ENCODE measurements around the gene SPNS2. TPM values are rescaled to one million over a fixed set of nuclear protein-coding genes. Genes with fewer than 3 reads are reported as not detected.

Gene SPNS2
- total and polyA plus RNA-seq, 2 experiments from 2014 or later: 1.7 to 2.3 TPM

- Mint-ChIP-seq H3K36me3 (ENCODE audit: low read depth) (no peaks in the 10 kb centered on the region), H3K4me3 (no peak overlapping the region), H3K27ac (no peak overlapping the region), H3K9me3 (no peaks in the 10 kb centered on the region), H3K4me1 (peaks cover 18% of the 10 kb centered on the region), H3K27me3 (ENCODE audit: insufficient read depth, low read depth, poor library complexity) (peaks cover 51% of the 10 kb centered on the region)
- no peak overlapping the region for H2AFZ ChIP-seq
- no peak overlapping the region for H3K4me2 ChIP-seq
- no peaks in the 10 kb centered on the region for H3K79me2 ChIP-seq (replicated peaks; ENCODE audit: insufficient read depth)
- no peak overlapping the region for H3K4me3 ChIP-seq
- H3K27ac ChIP-seq (ENCODE audit: low read depth): no peak overlapping the region
- peaks cover 29% of the 10 kb centered on the region for H3K27me3 ChIP-seq (ENCODE audit: insufficient read depth)
- no peaks in the 10 kb centered on the region for H4K20me1 ChIP-seq (replicated peaks; ENCODE audit: insufficient read depth)
- ATAC-seq (no peak), DNase-seq (ENCODE audit: low spot score) (no peak)
- no peaks in the 10 kb centered on the region; the same call in 1 of the 2 replicates for H3F3A ChIP-seq (replicated peaks; ENCODE audit: low read depth)
- no peaks in the 10 kb centered on the region for H3K36me3 ChIP-seq (ENCODE audit: insufficient read depth)
- no peaks in the 10 kb centered on the region for H3K9me2 ChIP-seq (ENCODE audit: insufficient read depth)
- TF ChIP-seq, protein P1, sequence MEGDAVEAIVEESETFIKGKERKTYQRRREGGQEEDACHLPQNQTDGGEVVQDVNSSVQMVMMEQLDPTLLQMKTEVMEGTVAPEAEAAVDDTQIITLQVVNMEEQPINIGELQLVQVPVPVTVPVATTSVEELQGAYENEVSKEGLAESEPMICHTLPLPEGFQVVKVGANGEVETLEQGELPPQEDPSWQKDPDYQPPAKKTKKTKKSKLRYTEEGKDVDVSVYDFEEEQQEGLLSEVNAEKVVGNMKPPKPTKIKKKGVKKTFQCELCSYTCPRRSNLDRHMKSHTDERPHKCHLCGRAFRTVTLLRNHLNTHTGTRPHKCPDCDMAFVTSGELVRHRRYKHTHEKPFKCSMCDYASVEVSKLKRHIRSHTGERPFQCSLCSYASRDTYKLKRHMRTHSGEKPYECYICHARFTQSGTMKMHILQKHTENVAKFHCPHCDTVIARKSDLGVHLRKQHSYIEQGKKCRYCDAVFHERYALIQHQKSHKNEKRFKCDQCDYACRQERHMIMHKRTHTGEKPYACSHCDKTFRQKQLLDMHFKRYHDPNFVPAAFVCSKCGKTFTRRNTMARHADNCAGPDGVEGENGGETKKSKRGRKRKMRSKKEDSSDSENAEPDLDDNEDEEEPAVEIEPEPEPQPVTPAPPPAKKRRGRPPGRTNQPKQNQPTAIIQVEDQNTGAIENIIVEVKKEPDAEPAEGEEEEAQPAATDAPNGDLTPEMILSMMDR (conservative IDR thresholded peaks at IDR 0.05; ENCODE audit: low read depth in 2 of 2): no peak
- H3K4me1 ChIP-seq (ENCODE audit: insufficient read depth): peaks cover 4% of the 10 kb centered on the region; the same call in 1 of the 2 replicates
Observed at GRCh38 chr17:4503283-4504025, 4.8 kb downstream of the SPNS2 start.

- H3F3A ChIP-seq (replicated peaks; ENCODE audit: low read depth): no peaks in the 10 kb centered on the region; the same call in 1 of the 2 replicates
- H3K9me3 Mint-ChIP-seq: no peaks in the 10 kb centered on the region; the same call in 2 of the 3 replicates
- no peaks in the 10 kb centered on the region for H3K79me2 ChIP-seq (replicated peaks; ENCODE audit: insufficient read depth)
- H3K27ac ChIP-seq (ENCODE audit: low read depth): no peak overlapping the region
- DNase-seq (ENCODE audit: low spot score) (no peak), ATAC-seq (no peak)
- H2AFZ ChIP-seq: no peak overlapping the region
- no peaks in the 10 kb centered on the region for H4K20me1 ChIP-seq (replicated peaks; ENCODE audit: insufficient read depth)
- H3K9me2 ChIP-seq (ENCODE audit: insufficient read depth): no peaks in the 10 kb centered on the region
- H3K36me3 Mint-ChIP-seq (ENCODE audit: low read depth): no peaks in the 10 kb centered on the region
- H3K27ac Mint-ChIP-seq: no peak overlapping the region
- H3K4me2 ChIP-seq: no peak overlapping the region
- TF ChIP-seq POLR2AphosphoS5 (IDR thresholded peaks at IDR 0.05; ENCODE audit: low read depth): no peak
- peaks cover 53% of the 10 kb centered on the region for H3K27me3 Mint-ChIP-seq (ENCODE audit: insufficient read depth, low read depth, poor library complexity)
- H3K4me3 ChIP-seq: no peak overlapping the region
- peaks cover 18% of the 10 kb centered on the region for H3K4me1 Mint-ChIP-seq
- no peaks in the 10 kb centered on the region for H3K36me3 ChIP-seq (ENCODE audit: insufficient read depth)
- H3K27me3 ChIP-seq (ENCODE audit: insufficient read depth): peaks cover 28% of the 10 kb centered on the region
- H3K4me1 ChIP-seq (ENCODE audit: insufficient read depth): peaks cover 4% of the 10 kb centered on the region; the same call in 1 of the 2 replicates
- H3K4me3 Mint-ChIP-seq: no peak overlapping the region
Observed at GRCh38 chr17:4504188-4504587, 5.5 kb downstream of the SPNS2 start.

- Histone ChIP-seq H2AFZ (no peak overlapping the region), H3K27me3 (ENCODE audit: insufficient read depth) (peaks cover 18% of the 10 kb centered on the region), H3K4me1 (ENCODE audit: insufficient read depth) (peaks cover 3% of the 10 kb centered on the region; the same call in 1 of the 2 replicates), H3K9me2 (ENCODE audit: insufficient read depth) (no peaks in the 10 kb centered on the region), H3K4me3 (no peak overlapping the region), H4K20me1 (replicated peaks; ENCODE audit: insufficient read depth) (no peaks in the 10 kb centered on the region), H3K79me2 (replicated peaks; ENCODE audit: insufficient read depth) (no peaks in the 10 kb centered on the region), H3K36me3 (ENCODE audit: insufficient read depth) (no peaks in the 10 kb centered on the region), H3K27ac (ENCODE audit: low read depth) (no peak overlapping the region), H3F3A (replicated peaks; ENCODE audit: low read depth) (no peaks in the 10 kb centered on the region; the same call in 1 of the 2 replicates), H3K4me2 (no peak overlapping the region)
- no peak for ATAC-seq
- no peak overlapping the region for H3K4me3 Mint-ChIP-seq
- DNase-seq (ENCODE audit: low spot score): no peak
- peaks cover 43% of the 10 kb centered on the region for H3K27me3 Mint-ChIP-seq (ENCODE audit: insufficient read depth, low read depth, poor library complexity)
- H3K36me3 Mint-ChIP-seq (ENCODE audit: low read depth): no peaks in the 10 kb centered on the region
- H3K27ac Mint-ChIP-seq: no peak overlapping the region
- peaks cover 12% of the 10 kb centered on the region; the same call in 2 of the 3 replicates for H3K4me1 Mint-ChIP-seq
- H3K9me3 Mint-ChIP-seq: no peaks in the 10 kb centered on the region; the same call in 2 of the 3 replicates
- TF ChIP-seq EZH2phosphoT487 (IDR thresholded peaks at IDR 0.05; ENCODE audit: unreplicated experiment) (no peak), ZNF114 (CRISPR knock-in tag; IDR thresholded peaks at IDR 0.05) (no peak), POLR2AphosphoS5 (IDR thresholded peaks at IDR 0.05; ENCODE audit: low read depth) (no peak), JUNB (IDR thresholded peaks at IDR 0.05; ENCODE audit: unreplicated experiment) (no peak), STAT1 (IDR thresholded peaks at IDR 0.05; ENCODE audit: unreplicated experiment) (no peak), EZH2 (IDR thresholded peaks at IDR 0.05; ENCODE audit: low read depth, unreplicated experiment) (no peak), NANOG (IDR thresholded peaks at IDR 0.05; ENCODE audit: borderline replicate concordance) (no peak), ZNF331 (CRISPR knock-in tag; IDR thresholded peaks at IDR 0.05; ENCODE audit: low read depth) (no peak)
- TF ChIP-seq, protein P2, sequence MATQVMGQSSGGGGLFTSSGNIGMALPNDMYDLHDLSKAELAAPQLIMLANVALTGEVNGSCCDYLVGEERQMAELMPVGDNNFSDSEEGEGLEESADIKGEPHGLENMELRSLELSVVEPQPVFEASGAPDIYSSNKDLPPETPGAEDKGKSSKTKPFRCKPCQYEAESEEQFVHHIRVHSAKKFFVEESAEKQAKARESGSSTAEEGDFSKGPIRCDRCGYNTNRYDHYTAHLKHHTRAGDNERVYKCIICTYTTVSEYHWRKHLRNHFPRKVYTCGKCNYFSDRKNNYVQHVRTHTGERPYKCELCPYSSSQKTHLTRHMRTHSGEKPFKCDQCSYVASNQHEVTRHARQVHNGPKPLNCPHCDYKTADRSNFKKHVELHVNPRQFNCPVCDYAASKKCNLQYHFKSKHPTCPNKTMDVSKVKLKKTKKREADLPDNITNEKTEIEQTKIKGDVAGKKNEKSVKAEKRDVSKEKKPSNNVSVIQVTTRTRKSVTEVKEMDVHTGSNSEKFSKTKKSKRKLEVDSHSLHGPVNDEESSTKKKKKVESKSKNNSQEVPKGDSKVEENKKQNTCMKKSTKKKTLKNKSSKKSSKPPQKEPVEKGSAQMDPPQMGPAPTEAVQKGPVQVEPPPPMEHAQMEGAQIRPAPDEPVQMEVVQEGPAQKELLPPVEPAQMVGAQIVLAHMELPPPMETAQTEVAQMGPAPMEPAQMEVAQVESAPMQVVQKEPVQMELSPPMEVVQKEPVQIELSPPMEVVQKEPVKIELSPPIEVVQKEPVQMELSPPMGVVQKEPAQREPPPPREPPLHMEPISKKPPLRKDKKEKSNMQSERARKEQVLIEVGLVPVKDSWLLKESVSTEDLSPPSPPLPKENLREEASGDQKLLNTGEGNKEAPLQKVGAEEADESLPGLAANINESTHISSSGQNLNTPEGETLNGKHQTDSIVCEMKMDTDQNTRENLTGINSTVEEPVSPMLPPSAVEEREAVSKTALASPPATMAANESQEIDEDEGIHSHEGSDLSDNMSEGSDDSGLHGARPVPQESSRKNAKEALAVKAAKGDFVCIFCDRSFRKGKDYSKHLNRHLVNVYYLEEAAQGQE (IDR thresholded peaks at IDR 0.05; ENCODE audit: unreplicated experiment): no peak
- TF ChIP-seq, protein P1 (conservative IDR thresholded peaks at IDR 0.05; ENCODE audit: low read depth in 2 of 2): no peak
Observed at GRCh38 chr17:4505187-4505586, 6.5 kb downstream of the SPNS2 start.

Data from GM23338 (cell line).